Measurements from ENCODE around the gene QRICH2.
A peak's percentile ranks its signal among the peaks of the same experiment; 100 is the strongest.
"Not testable (repeated sequence)": the region's sequence is repeated elsewhere in the genome, so short reads cannot be mapped to it uniquely, and the experiment has no call there.

QRICH2 gene

DNA sequence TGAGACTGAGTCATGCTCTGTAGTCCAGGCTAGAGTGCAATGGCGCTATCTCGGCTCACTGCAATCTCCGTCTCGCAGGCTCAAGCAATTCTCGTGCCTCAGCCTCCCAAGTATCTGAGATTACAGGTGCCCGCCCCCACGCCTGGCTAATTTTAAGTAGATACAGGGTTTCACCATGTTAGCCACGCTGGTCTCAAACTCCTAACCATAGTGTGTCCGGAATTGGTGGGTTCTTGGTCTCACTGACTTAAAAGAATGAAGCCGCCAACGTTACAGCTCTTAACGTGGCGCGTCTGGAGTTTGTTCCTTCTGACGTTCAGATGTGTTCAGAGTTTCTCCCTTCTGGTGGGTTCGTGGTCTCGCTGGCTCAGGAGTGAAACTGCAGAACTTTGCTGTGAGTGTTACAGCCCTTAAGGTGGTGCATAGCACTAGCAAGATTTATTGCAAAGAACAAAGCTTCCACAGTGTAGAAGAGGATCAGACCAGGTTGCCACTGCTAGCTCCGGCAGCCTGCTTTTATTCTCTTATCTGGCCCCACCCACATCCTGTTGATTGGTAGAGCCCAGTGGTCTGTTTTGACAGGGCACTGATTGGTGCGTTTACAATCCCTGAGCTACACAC is 51.5 kb downstream of the QRICH2 start:
- Mint-ChIP-seq H3K27ac (peak overlapping the region; percentile 78), H3K4me3 (peak overlapping the region; percentile 33), H3K4me1 (ENCODE audit: low read depth) (peaks cover 47% of the 10 kb centered on the region)
- not testable (repeated sequence) for H3K27me3 Mint-ChIP-seq (ENCODE audit: low read depth); H3K36me3 Mint-ChIP-seq (ENCODE audit: low read depth); H3K9me3 Mint-ChIP-seq

DNA sequence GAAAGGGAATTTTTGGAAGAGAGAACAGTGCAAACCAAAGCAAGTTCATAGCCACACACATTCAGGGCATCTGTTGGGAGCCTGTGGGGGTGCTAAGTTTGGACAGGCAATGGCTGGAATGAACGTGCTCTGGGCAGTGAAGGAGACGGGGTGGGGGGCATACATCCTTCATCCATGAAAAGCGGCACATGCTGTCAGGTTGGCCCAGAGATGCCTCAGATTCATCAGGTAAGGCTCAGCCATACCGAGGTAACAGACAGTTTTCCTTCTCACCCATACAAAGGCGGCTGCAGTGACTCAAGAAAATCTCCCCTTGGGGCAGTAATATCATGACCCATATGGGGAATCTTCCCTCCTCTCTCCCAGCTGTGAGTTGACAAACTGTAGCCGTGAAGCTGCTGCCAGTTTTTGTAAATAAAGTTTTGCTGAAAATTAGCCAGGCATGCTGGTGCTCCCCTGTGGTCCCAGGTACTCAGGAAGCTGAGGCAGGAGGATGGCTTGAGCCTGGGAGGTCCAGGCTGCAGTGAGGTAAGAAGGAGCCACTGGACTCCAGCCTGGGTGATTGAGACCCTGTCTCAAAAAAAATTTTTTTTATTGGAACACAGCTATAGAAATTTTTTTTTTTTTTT is 52.2 kb downstream of the QRICH2 start:
- Mint-ChIP-seq H3K27me3 (ENCODE audit: low read depth) (no peaks in the 10 kb centered on the region), H3K4me1 (ENCODE audit: low read depth) (peaks cover 47% of the 10 kb centered on the region), H3K9me3 (peaks cover 4% of the 10 kb centered on the region), H3K27ac (peak overlapping the region; percentile 78), H3K36me3 (ENCODE audit: low read depth) (peaks cover 7% of the 10 kb centered on the region), H3K4me3 (no peak overlapping the region)

DNA sequence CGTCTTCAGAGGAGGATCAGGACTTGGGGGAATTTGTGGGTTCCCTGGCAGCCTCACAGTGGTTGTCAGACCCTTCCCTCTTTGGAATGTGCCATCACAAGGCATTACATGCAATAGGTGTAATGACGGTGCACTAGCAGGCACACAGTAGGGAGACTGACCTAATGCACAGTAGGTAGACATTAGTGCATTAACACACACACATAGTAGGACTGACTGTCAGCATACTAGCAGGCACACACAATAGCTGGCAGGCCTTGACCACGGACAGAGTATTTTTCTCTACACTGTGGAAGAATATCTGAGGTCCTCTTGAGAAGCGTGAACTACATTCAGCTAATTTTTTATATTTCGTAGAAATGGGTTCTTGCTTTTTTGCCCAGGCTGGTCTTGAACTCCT is 53.8 kb downstream of the QRICH2 start:
- peak overlapping the region; percentile 52 for H3K27ac Mint-ChIP-seq
- H3K27me3 Mint-ChIP-seq (ENCODE audit: low read depth) = no peaks in the 10 kb centered on the region
- H3K36me3 Mint-ChIP-seq (ENCODE audit: low read depth) = peaks cover 7% of the 10 kb centered on the region
- no peak overlapping the region for H3K4me3 Mint-ChIP-seq
- peaks cover 4% of the 10 kb centered on the region for H3K9me3 Mint-ChIP-seq
- peaks cover 39% of the 10 kb centered on the region for H3K4me1 Mint-ChIP-seq (ENCODE audit: low read depth)

DNA sequence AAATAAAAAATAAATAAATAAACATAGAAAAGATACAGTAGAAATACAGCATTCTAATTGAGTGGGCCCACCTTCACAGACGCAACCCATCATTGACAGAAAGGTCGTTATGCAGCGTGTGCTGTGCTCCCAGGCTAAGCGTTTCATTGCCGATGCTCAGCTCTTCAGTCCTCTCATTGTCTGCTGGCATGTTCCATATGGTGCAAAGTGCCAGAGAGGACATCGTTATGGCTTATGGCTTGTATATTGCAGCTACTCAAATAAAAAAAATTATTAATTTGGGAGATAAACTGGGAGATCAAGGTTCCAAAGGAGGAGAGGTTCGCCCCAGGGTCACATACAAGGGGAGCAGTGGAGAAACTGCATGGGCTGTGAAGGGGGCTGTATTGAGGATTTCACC is 54.2 kb downstream of the QRICH2 start:
- Mint-ChIP-seq H3K36me3 (ENCODE audit: low read depth) (peaks cover 7% of the 10 kb centered on the region), H3K27ac (peak overlapping the region; percentile 52), H3K4me3 (no peak overlapping the region), H3K4me1 (ENCODE audit: low read depth) (peaks cover 41% of the 10 kb centered on the region), H3K9me3 (peaks cover 4% of the 10 kb centered on the region), H3K27me3 (ENCODE audit: low read depth) (no peaks in the 10 kb centered on the region)

DNA sequence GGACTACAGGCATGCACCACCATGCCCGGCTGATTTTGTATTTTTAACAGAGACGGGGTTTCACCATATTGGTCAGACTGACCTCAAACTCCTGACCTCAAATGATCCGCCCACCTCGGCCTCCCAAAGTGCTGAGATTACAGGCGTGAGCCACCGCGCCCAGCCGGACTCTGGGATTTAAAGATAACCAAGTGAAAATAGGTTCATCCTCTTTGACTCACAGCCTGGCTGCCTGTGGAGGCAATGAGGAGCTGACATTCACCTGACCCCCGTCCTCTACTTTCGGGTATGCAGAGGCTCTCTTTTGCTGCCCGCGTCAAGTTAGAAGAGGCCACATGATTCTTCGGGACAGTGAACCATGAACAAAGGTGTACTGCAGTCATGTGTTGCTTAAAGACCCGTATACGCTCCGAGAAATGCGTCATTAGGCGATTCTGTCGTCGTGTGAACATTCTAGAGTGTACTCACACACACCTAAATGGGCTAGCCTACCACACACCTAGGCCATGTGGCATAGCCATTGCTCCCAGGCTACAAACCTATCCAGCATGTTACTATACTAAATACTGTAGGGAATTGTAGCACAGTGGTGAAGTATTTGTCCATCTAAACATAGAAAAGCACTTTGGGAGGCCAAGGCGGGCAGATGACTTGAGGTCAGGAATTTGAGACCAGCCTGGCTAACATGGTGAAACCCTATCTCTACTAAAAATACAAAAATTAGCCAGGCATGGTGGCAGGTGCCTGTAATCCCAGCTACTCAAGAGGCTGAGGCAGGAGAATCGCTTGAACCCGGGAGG is 54.9 kb downstream of the QRICH2 start:
- Mint-ChIP-seq H3K27ac (peak overlapping the region; percentile 99), H3K4me3 (peak overlapping the region; percentile 81), H3K4me1 (ENCODE audit: low read depth) (peaks cover 46% of the 10 kb centered on the region)
- H3K27me3 Mint-ChIP-seq (ENCODE audit: low read depth); H3K36me3 Mint-ChIP-seq (ENCODE audit: low read depth); H3K9me3 Mint-ChIP-seq: not testable (repeated sequence)

DNA sequence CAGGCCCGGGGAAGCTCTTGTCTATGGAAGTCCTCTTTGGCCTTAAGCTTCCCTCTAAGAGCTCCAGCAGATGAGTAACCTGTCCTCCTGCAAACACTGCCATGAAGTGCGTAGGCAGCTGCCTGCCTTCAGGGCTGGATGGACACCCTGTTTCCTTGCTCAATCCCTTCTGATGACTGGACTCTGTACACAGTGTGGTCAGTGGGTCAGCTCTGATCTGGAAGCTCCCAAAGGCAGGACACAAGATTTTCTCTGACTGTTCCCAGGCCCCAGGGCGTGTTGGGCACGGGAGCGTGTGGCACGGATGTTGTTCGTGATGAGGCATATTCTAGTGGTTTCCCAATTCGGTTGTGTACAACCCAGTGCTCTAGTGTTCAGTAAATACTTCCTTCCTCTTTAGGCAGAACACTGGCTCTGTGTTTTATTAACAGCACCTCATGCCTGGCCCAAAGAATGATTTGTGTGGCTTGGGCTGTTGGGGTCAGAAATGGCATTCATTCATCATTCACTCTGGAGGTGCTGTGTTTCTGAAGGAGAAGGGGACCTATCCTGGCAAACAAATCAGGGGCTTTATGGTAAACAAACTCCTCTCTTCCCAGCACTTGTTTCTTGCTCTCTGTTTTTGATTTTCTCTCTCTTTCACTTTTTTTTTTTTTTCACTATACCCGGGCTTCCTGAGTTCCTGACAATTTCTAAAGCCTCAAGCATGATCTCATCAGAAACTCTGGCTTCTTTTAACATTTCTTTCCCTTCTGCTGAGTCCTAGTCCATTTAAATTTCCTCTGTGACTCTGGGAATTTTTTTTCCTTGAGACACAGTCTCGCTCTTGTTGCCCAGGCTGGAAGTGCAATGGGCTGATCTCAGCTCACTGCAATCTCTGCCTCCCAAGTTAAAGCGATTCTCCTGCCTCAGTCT is 55.8 kb downstream of the QRICH2 start:
- Mint-ChIP-seq H3K27ac (peak overlapping the region; percentile 99), H3K27me3 (ENCODE audit: low read depth) (no peaks in the 10 kb centered on the region), H3K36me3 (ENCODE audit: low read depth) (peaks cover 7% of the 10 kb centered on the region), H3K4me3 (peak overlapping the region; percentile 81), H3K9me3 (peaks cover 4% of the 10 kb centered on the region), H3K4me1 (ENCODE audit: low read depth) (peaks cover 53% of the 10 kb centered on the region)

DNA sequence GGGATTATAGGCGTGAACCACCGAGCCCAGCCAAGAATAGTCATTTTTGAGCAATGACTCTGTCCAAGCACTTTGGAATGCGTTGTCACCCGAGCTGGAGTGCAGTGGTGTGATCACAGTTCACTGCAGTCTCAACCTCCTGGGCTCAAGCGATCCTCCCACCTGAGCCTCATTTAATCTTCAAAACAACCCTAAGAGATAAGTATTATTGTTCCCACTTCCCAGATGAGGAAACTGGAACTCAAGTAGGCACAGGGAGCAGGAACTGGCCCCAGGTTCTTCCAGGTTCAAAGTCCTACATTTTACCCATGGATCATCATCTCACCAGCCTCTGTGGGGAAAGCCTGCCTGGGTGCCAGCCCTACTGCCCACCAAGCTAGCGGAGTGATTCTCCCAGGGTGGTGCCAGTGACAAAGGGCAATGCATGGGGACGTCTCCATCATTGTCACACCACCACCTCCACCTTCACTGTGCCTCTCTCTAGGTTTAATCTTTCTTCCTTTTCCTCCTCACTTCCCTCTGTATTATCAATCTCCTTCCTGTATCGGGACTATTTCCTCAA is 56.5 kb downstream of the QRICH2 start:
- Mint-ChIP-seq H3K9me3 (no peaks in the 10 kb centered on the region), H3K36me3 (ENCODE audit: low read depth) (peaks cover 3% of the 10 kb centered on the region), H3K27ac (peak overlapping the region; percentile 99), H3K27me3 (ENCODE audit: low read depth) (no peaks in the 10 kb centered on the region), H3K4me1 (ENCODE audit: low read depth) (peaks cover 51% of the 10 kb centered on the region), H3K4me3 (peak overlapping the region; percentile 81)

DNA sequence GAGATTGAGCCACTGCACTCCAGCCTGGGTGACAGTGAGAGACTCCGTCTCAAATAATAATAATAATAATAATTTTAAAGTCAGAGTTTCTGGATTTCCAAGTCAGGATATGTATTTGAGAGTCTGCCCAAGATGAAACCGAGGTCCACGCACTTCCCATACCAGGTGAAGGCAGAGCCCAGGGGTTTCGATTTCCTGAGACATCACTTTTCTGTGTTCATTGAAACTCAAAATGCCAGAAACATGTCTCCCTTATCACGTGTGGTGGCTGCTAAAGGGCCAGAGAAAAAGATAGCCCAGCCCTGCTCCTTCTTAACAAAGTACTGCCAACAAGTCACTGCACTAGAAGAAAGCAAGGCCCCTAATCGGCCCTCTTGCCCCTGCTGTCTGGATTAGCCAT is 57.9 kb downstream of the QRICH2 start:
- peaks cover 51% of the 10 kb centered on the region for H3K4me1 Mint-ChIP-seq (ENCODE audit: low read depth)
- H3K36me3 Mint-ChIP-seq (ENCODE audit: low read depth) = no peaks in the 10 kb centered on the region
- H3K27me3 Mint-ChIP-seq (ENCODE audit: low read depth) = no peaks in the 10 kb centered on the region
- no peaks in the 10 kb centered on the region for H3K9me3 Mint-ChIP-seq
- no peak overlapping the region for H3K27ac Mint-ChIP-seq
- no peak overlapping the region for H3K4me3 Mint-ChIP-seq

DNA sequence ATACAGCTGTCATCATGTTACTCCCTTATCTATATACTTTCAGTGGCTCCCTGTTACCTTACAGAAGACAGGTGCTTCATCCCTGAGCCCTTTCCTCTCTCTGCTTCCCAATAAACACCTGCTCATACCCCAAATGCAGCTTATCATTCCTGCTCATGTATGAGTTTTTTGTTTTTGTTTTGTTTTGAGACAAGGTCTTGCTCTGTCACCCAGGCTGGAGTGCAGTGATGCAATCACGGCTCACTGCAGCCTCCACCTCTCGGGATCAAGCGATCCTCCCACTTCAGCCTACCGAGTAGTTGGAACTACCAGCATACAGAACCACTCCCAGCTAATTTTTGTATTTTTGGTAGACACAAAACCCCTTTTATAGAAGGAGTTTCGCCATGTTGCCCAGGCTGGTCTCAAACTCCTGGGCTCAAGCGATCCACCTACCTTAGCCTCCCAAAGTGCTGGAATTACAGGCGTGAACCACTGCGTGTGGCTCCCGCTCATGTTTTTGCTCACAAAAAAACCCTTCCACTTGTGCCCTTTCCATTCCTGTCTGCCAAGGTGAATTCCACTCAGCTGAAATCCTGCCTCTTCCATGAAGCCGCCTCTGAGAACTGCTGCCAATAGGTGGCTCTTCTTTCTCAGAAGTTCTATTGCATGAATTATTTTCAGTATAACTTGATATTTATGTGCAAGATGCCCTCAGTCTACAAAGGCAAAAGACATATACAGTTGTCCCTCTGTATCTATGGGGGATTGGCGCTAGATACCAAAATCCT is 59.9 kb downstream of the QRICH2 start:
- H3K27ac Mint-ChIP-seq = peak overlapping the region; percentile 81
- H3K36me3 Mint-ChIP-seq (ENCODE audit: low read depth) = no peaks in the 10 kb centered on the region
- peak overlapping the region; percentile 30 for H3K4me3 Mint-ChIP-seq
- H3K4me1 Mint-ChIP-seq (ENCODE audit: low read depth) = peaks cover 61% of the 10 kb centered on the region
- no peaks in the 10 kb centered on the region for H3K9me3 Mint-ChIP-seq
- H3K27me3 Mint-ChIP-seq (ENCODE audit: low read depth) = no peaks in the 10 kb centered on the region

DNA sequence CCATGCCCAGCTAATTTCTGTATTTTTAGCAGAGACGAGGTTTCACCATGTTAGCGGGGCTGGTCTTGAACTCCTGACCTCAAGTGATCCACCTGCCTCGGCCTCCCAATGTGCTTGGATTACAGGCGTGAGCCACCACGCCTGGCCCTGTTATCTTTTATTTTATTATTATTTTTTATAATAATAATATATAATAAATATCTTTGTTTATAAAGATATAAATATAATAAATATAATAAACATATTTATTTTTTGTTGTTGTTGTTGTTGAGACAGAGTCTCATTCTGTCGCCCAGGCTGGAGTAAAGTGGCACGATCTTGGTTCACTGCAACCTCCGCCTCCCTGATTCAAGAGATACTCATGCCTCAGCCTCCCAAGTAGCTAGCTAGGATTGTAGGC is 60.8 kb downstream of the QRICH2 start:
- H3K27me3 Mint-ChIP-seq (ENCODE audit: low read depth) = no peaks in the 10 kb centered on the region
- H3K27ac Mint-ChIP-seq = peak overlapping the region; percentile 93
- no peaks in the 10 kb centered on the region for H3K9me3 Mint-ChIP-seq
- peaks cover 62% of the 10 kb centered on the region for H3K4me1 Mint-ChIP-seq (ENCODE audit: low read depth)
- H3K36me3 Mint-ChIP-seq (ENCODE audit: low read depth) = no peaks in the 10 kb centered on the region
- no peak overlapping the region for H3K4me3 Mint-ChIP-seq

DNA sequence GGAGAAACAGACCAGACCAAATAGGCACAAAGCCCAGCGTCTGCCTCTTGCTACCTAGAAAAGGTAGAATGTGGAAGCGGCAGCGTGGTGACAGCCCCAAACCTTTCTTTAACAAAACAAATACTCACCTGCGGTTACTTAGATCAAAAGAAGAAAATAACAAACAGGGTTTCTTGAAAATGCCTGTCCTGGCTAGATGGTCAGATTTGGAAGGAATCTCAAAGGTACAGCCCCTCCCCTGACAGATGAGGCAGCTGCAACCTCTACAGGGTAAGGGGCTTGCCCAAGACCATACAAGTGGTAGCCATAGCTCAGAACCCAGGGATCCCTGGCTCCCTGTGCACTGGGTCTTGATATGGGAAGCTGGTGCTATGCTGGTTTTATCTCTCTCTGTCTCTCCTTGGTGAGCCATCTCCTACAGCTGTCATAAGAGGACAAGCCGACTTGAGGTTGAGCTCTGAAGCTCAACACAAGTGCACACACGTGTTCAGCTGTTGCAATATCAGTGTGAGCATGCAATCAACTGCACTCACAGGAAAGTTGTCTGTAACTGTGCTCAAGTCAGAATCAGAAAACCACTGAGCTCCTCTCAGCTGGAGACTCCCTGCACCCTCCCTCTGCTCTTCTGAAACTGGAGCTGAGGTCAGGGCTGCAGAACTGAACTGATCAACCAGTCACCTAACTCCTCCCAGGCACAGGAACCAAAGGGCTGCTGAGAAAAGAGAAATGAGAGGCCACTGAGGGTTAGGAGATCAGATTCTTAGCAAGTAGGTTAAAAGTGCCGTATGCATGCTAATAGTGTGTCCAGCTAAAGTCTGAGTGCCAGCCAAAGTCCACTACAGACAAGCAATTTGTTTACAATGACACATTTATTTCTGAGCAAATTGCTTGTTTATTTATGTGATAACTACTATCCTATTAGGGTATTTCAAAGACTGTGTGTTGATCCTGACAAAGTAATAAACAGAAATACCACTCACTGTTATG is 61.7 kb downstream of the QRICH2 start:
- Mint-ChIP-seq H3K27me3 (ENCODE audit: low read depth) (no peaks in the 10 kb centered on the region), H3K4me1 (ENCODE audit: low read depth) (peaks cover 60% of the 10 kb centered on the region), H3K36me3 (ENCODE audit: low read depth) (no peaks in the 10 kb centered on the region), H3K9me3 (no peaks in the 10 kb centered on the region), H3K4me3 (peak overlapping the region; percentile 63), H3K27ac (peak overlapping the region; percentile 93)

DNA sequence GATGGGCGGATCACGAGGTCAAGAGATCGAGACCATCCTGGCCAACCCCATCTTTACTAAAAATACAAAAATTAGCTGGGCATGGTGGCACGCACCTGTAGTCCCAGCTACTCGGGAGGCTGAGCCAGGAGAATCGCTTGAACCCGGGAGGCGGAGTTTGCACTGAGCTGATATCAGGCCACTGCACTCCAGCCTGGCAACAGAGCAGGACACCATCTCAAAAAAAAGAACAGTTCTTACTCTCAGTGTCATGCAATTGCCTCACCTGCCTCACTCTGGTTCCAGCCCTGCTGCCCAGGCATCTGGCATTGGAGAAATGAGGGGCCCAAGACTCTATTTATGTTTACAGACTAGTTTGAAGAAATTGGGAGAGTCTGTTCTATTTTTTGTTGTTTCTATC is 63.4 kb downstream of the QRICH2 start:
- not testable (repeated sequence) for H3K36me3 Mint-ChIP-seq (ENCODE audit: low read depth)
- Mint-ChIP-seq H3K4me3 (peak overlapping the region; percentile 31), H3K27ac (peak overlapping the region; percentile 82)

More for the DNA sequence above, 63.4 kb downstream of the QRICH2 start:
- H3K9me3 Mint-ChIP-seq; H3K27me3 Mint-ChIP-seq (ENCODE audit: low read depth): not testable (repeated sequence)
- H3K4me1 Mint-ChIP-seq (ENCODE audit: low read depth) = peaks cover 65% of the 10 kb centered on the region

Data from T-helper 1 cell treated with Interleukin-12 subunit alpha and Interleukin-12 subunit beta and Interleukin-4 antibody, amounts not matched to agents 30 μg/mL and 1 μg/mL, for 36 hours (primary cell).